NT2/D1 (cell line): ENCODE measurements around the gene TMEM256.
"Not testable (repeated sequence)": the region's sequence is repeated elsewhere in the genome, so short reads cannot be mapped to it uniquely, and the experiment has no call there.

ENCODE experiments used
- DNase-seq: peaks from one replicate; pipeline ENCODE4 v3.0.0-alpha.2; 2011; ENCODE audit warnings: low read depth, low spot score
- H3K27me3 ChIP-seq: 2 replicates; pipeline ENCODE4 v1.6.0; 2011; ENCODE audit warnings: mild to moderate bottlenecking; ENCODE audit not compliant: insufficient read length, insufficient read depth
- H3K36me3 ChIP-seq: 2 replicates; pipeline ENCODE4 v1.6.1; 2011; ENCODE audit warnings: mild to moderate bottlenecking, low read length, mixed read lengths; ENCODE audit not compliant: insufficient read depth, insufficient read length
- H3K4me1 ChIP-seq: 2 replicates; pipeline ENCODE4 v1.5.1; 2011; ENCODE audit not compliant: insufficient read depth, insufficient read length
- H3K4me3 ChIP-seq: 2 replicates; pipeline ENCODE4 v1.5.1; 2011; ENCODE audit warnings: low read depth; ENCODE audit not compliant: insufficient read length
- H3K9ac ChIP-seq: 2 replicates; pipeline ENCODE4 v1.6.0; 2011; ENCODE audit warnings: low read depth; ENCODE audit not compliant: insufficient read length
- H3K9me3 ChIP-seq: 2 replicates; pipeline ENCODE4 v1.5.1; 2011; ENCODE audit warnings: mild to moderate bottlenecking, low read length; ENCODE audit not compliant: insufficient read depth
- SUZ12 ChIP-seq: IDR thresholded peaks from 2 replicates; pipeline ENCODE4 v1.6.1; 2011; ENCODE audit not compliant: insufficient read length, insufficient read depth; ENCODE audit errors: extremely low read depth
- YY1 ChIP-seq: IDR thresholded peaks from 2 replicates; pipeline ENCODE4 v1.6.1; 2011; ENCODE audit not compliant: insufficient read length, insufficient read depth
- ZNF274 ChIP-seq: IDR thresholded peaks from 2 replicates; pipeline ENCODE4 v1.6.1; 2011; ENCODE audit warnings: mild to moderate bottlenecking, low read depth, low read length

TMEM256 gene

GRCh38 chr17:7379134-7379533, 24.8 kb downstream of the TMEM256 start:
- no peak for DNase-seq
- TF ChIP-seq YY1: no peak
- no peak for TF ChIP-seq SUZ12
- no peak for TF ChIP-seq ZNF274
- Histone ChIP-seq H3K9ac (no peak overlapping the region), H3K4me3 (no peak overlapping the region), H3K4me1 (peaks cover 20% of the 10 kb centered on the region), H3K27me3 (peaks cover 45% of the 10 kb centered on the region), H3K9me3 (peaks cover 5% of the 10 kb centered on the region; the same call in 1 of the 2 replicates), H3K36me3 (no peaks in the 10 kb centered on the region)

DNA sequence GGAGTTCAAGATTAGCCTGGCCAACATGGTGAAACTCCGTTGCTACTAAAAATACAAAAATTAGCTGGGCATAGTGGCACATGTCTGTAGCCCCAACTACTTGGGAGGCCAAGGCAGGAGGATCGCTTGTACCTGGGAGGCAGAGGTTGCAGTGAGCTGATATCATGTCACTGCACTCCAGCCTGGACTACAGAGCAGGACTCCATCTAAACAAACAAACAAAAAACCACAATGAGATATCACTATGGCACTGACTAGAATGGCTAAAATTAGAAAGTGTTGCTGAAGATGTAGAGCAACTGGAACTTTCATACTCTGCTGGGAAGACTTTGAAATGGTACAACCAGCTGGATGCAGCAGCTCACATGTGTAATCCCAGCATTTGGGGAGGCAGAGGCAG, 29.5 kb downstream of the TMEM256 start:
- Histone ChIP-seq H3K9ac (no peak overlapping the region), H3K36me3 (no peaks in the 10 kb centered on the region), H3K27me3 (peaks cover 3% of the 10 kb centered on the region), H3K9me3 (peaks cover 4% of the 10 kb centered on the region; the same call in 1 of the 2 replicates), H3K4me3 (no peak overlapping the region), H3K4me1 (no peaks in the 10 kb centered on the region)
- TF ChIP-seq SUZ12 (no peak), YY1 (no peak), ZNF274 (no peak)
- DNase-seq: no peak

- H3K4me3 ChIP-seq: no peak overlapping the region
- H3K27me3 ChIP-seq: no peaks in the 10 kb centered on the region
- H3K36me3 ChIP-seq: no peaks in the 10 kb centered on the region
- H3K9me3 ChIP-seq: no peaks in the 10 kb centered on the region
- no peak overlapping the region for H3K9ac ChIP-seq
- no peak for TF ChIP-seq SUZ12
- TF ChIP-seq YY1: no peak
- no peak for TF ChIP-seq ZNF274
- H3K4me1 ChIP-seq: no peaks in the 10 kb centered on the region
- no peak for DNase-seq
These were observed 33.0 kb downstream of the TMEM256 start for GRCh38 chr17:7370853-7371252.

DNA sequence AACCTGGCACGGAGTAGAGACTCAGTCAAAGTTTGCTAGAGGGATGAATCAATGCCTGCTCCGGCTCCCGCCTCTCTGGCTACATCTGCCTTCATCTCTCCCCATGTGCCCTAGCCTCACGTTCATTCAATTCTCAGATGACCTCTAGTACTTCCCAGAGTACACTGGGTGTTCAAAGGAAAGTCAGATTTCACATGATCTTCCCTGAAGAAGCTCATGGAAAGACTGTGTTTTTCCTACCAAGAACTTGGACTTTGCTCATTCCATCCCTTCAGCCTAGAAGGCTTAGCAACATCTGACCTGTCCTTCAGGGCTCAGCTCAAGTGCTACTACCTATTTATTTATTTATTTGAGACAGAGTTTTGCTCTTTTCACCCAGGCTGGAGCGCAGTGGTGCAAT, 34.1 kb downstream of the TMEM256 start:
- no peak overlapping the region for H3K4me3 ChIP-seq
- no peaks in the 10 kb centered on the region for H3K27me3 ChIP-seq

DNA sequence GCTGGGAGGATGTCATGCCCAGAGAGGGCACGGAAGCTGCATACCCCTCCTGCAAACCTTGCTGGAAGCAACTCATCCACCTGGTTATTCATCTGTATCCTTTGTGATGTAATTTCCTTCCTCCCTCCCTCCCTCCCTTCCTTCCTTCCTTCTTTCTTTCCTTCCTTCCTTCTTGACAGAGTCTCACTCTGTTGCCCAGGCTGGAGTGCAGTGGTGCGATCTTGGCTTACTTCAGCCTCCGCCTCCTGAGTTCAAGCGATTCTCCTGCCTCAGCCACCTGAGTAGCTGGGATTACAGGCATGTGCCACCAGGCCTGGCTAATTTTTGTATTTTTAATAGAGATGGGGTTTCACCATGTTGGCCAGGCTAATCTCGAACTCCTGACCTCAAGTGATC, 35.3 kb downstream of the TMEM256 start:
- not testable (repeated sequence) for H3K4me1 ChIP-seq, H3K27me3 ChIP-seq, H3K36me3 ChIP-seq, H3K9me3 ChIP-seq, H3K9ac ChIP-seq, H3K4me3 ChIP-seq, DNase-seq

More for the DNA sequence above, 34.1 kb downstream of the TMEM256 start:
- H3K9ac ChIP-seq: no peak overlapping the region
- H3K4me1 ChIP-seq: no peaks in the 10 kb centered on the region
- H3K9me3 ChIP-seq: no peaks in the 10 kb centered on the region
- no peaks in the 10 kb centered on the region for H3K36me3 ChIP-seq
- TF ChIP-seq SUZ12: no peak
- TF ChIP-seq YY1: no peak
- DNase-seq: no peak

- Histone ChIP-seq H3K36me3 (no peaks in the 10 kb centered on the region), H3K9ac (no peak overlapping the region), H3K9me3 (no peaks in the 10 kb centered on the region)
These were observed 35.8 kb downstream of the TMEM256 start for GRCh38 chr17:7367918-7368598.

GRCh38 chr17:7367083-7367482, 36.8 kb downstream of the TMEM256 start:
- H3K4me1 ChIP-seq: no peaks in the 10 kb centered on the region
- no peak overlapping the region for H3K9ac ChIP-seq
- TF ChIP-seq ZNF274: no peak
- no peak for TF ChIP-seq SUZ12
- TF ChIP-seq YY1: no peak
- H3K36me3 ChIP-seq: no peaks in the 10 kb centered on the region
- H3K27me3 ChIP-seq: no peaks in the 10 kb centered on the region
- no peak for DNase-seq
- no peak overlapping the region for H3K4me3 ChIP-seq
- no peaks in the 10 kb centered on the region for H3K9me3 ChIP-seq

More at GRCh38 chr17:7367918-7368598, 35.8 kb downstream of the TMEM256 start:
- no peak for DNase-seq
- TF ChIP-seq SUZ12 (no peak), ZNF274 (no peak), YY1 (no peak)
- H3K4me3 ChIP-seq: no peak overlapping the region
- H3K4me1 ChIP-seq: no peaks in the 10 kb centered on the region
- H3K27me3 ChIP-seq: no peaks in the 10 kb centered on the region

DNA sequence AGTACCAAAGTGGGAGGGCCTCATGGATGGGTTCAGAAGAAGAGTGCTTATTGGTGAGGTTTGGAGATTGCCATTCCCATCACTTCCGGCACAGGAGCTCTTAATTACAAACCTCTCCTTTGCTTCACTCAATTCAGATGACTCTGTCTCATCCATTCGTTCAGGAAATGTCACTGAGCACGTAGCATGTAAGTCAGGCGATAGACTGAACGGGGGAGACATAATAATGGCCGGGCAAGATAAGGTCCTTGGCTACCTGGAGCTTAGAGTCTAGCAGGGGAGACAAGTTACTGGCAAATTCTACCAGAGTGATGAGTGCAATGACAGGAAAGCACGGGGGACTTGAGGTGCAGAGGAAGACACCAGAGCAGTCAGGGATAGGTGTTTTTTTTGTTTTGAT, 37.9 kb downstream of the TMEM256 start:
- not testable (repeated sequence) for H3K9ac ChIP-seq, DNase-seq, H3K4me1 ChIP-seq, H3K27me3 ChIP-seq, H3K4me3 ChIP-seq, H3K9me3 ChIP-seq, H3K36me3 ChIP-seq
